Fibroblast of lung (primary cell): Measurements from ENCODE around the gene TSNAX. TPM values are rescaled to one million over a fixed set of nuclear protein-coding genes. Genes with fewer than 3 reads are reported as not detected.

Source experiments
- DNase-seq, 2 donors: peaks; one replicate each; pipeline versions ENCODE4 v3.0.0 to v3.0.0-alpha.2; 2010; ENCODE audit warnings: low read depth in 2 of 2
- H2AFZ ChIP-seq: 2 replicates; pipeline ENCODE4 v1.5.1; 2012; ENCODE audit warnings: low read length, control low read depth, inconsistent platforms
- H3K27ac ChIP-seq: 2 replicates; pipeline ENCODE4 v1.5.1; 2011; ENCODE audit warnings: low read length, control low read depth; ENCODE audit not compliant: insufficient read depth
- H3K27me3 ChIP-seq: 2 replicates; pipeline ENCODE4 v1.5.1; 2011; ENCODE audit warnings: mild to moderate bottlenecking, low read length; ENCODE audit not compliant: control insufficient read depth, insufficient read depth
- H3K36me3 ChIP-seq: 2 replicates; pipeline ENCODE4 v1.5.1; 2011; ENCODE audit warnings: low read length; ENCODE audit not compliant: control insufficient read depth, insufficient read depth
- H3K4me1 ChIP-seq: 2 replicates; pipeline ENCODE4 v1.5.1; 2011; ENCODE audit warnings: low read length; ENCODE audit not compliant: control insufficient read depth, insufficient read depth; ENCODE audit errors: extremely low read depth
- H3K4me2 ChIP-seq: 2 replicates; pipeline ENCODE4 v1.5.1; 2011; ENCODE audit warnings: low read length, control low read depth; ENCODE audit not compliant: insufficient read depth; ENCODE audit errors: extremely low read depth
- H3K4me3 ChIP-seq, 4 experiments: fragments of 200-600 bp in 1 of 4; sonication (generic) in 1 of 4; replicated peaks in 1 of 4; 2 replicates each; pipeline ENCODE4 v1.5.1; 2011 to 2016; ENCODE audit warnings: low read length in 4 of 4, low read depth in 3 of 4, mild to moderate bottlenecking in 3 of 4, control low read depth in 2 of 4, inconsistent platforms in 1 of 4, mixed read lengths in 1 of 4; ENCODE audit not compliant: insufficient read depth in 1 of 4; ENCODE audit errors: control extremely low read depth in 1 of 4
- H3K79me2 ChIP-seq: 2 replicates; pipeline ENCODE4 v1.5.1; 2012; ENCODE audit warnings: mild to moderate bottlenecking, low read length, inconsistent platforms; ENCODE audit not compliant: control insufficient read depth, insufficient read depth
- H3K9ac ChIP-seq: 2 replicates; pipeline ENCODE4 v1.5.1; 2011; ENCODE audit warnings: mild to moderate bottlenecking, low read length, control low read depth; ENCODE audit not compliant: insufficient read depth
- H3K9me3 ChIP-seq: 2 replicates; pipeline ENCODE4 v1.5.1; 2012; ENCODE audit warnings: low read depth, low read length; ENCODE audit not compliant: control insufficient read depth, insufficient read depth
- H4K20me1 ChIP-seq: 2 replicates; pipeline ENCODE4 v1.5.1; 2011; ENCODE audit warnings: low read length; ENCODE audit not compliant: control insufficient read depth, insufficient read depth; ENCODE audit errors: extremely low read depth
- EZH2 ChIP-seq: IDR thresholded peaks from 2 replicates; pipeline ENCODE4 v1.5.1; 2012; ENCODE audit warnings: low read length, control low read depth, mild to moderate bottlenecking; ENCODE audit errors: missing control alignments
- polyA plus RNA-seq, 2 donors: library from polyadenylated mRNA; depleted of rRNA in 1 of 2; stranded (reverse) in 1 of 2; unstranded in 1 of 2; fragments of >200 nt; gene quantifications; 2 replicates each; pipeline ENCODE4 v1.2.1, GENCODE V29; 2011 to 2012; ENCODE audit warnings: missing spikeins in 1 of 2
- total RNA-seq: library from RNA; depleted of rRNA; stranded (reverse); fragments of >200 nt; gene quantifications from 2 replicates; pipeline ENCODE4 v1.2.1, GENCODE V29; 2014
- TF ChIP-seq, protein P1 (sequence below), 2 donors: IDR thresholded peaks in 1 of 2; conservative IDR thresholded peaks in 1 of 2; 1 replicate in 1 of 2; 2 replicates in 1 of 2; pipeline ENCODE4 v1.5.1; 2011 to 2012; ENCODE audit warnings: low read length in 2 of 2, control low read depth in 1 of 2, inconsistent platforms in 1 of 2, low read depth in 1 of 2, mild to moderate bottlenecking in 1 of 2

TSNAX gene
- total and polyA plus RNA-seq, 2 donors (not counting 1 experiment from before 2014, with no cell fraction given), result 30.2 to 46.3 TPM

DNA sequence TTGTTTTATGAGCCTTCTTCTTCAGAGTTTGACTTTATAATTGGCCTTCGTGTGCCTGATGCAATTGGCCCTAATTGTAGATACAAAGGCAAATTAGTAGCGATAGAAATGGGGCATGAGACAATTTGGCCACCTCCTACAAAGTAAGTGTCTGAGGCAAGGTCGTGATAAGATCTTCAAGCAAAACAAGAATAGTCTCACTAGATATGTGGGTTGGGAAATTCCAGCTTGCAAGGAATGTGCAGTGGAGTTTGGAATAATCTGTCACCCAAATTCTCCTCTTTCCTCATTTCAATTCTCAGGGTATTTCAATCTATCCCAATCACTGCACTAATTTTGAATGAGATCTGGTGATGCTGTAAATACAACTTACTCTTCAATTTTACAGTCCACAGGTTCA, 11.4 kb upstream of the TSNAX start:
- no peak overlapping the region for H3K4me2 ChIP-seq
- H3K36me3 ChIP-seq, result no peaks in the 10 kb centered on the region
- peak in 1 of 2 donors; percentile 47 for DNase-seq
- TF ChIP-seq EZH2, result no peak
- TF ChIP-seq, protein P1, sequence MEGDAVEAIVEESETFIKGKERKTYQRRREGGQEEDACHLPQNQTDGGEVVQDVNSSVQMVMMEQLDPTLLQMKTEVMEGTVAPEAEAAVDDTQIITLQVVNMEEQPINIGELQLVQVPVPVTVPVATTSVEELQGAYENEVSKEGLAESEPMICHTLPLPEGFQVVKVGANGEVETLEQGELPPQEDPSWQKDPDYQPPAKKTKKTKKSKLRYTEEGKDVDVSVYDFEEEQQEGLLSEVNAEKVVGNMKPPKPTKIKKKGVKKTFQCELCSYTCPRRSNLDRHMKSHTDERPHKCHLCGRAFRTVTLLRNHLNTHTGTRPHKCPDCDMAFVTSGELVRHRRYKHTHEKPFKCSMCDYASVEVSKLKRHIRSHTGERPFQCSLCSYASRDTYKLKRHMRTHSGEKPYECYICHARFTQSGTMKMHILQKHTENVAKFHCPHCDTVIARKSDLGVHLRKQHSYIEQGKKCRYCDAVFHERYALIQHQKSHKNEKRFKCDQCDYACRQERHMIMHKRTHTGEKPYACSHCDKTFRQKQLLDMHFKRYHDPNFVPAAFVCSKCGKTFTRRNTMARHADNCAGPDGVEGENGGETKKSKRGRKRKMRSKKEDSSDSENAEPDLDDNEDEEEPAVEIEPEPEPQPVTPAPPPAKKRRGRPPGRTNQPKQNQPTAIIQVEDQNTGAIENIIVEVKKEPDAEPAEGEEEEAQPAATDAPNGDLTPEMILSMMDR (conservative IDR thresholded peaks at IDR 0.05 in 1 of 2, IDR thresholded peaks at IDR 0.05 in 1 of 2; ENCODE audit: low read depth in 1 of 2, low read length in 2 of 2), result no peak
- H3K9me3 ChIP-seq, result no peaks in the 10 kb centered on the region
- no peak overlapping the region for H3K4me3 ChIP-seq
- no peak overlapping the region for H3K9ac ChIP-seq
- H2AFZ ChIP-seq, result no peak overlapping the region
- H3K4me1 ChIP-seq, result no peaks in the 10 kb centered on the region
- H3K79me2 ChIP-seq, result no peaks in the 10 kb centered on the region
- H3K27ac ChIP-seq, result no peak overlapping the region
- H3K27me3 ChIP-seq, result no peaks in the 10 kb centered on the region
- H4K20me1 ChIP-seq, result no peaks in the 10 kb centered on the region

DNA sequence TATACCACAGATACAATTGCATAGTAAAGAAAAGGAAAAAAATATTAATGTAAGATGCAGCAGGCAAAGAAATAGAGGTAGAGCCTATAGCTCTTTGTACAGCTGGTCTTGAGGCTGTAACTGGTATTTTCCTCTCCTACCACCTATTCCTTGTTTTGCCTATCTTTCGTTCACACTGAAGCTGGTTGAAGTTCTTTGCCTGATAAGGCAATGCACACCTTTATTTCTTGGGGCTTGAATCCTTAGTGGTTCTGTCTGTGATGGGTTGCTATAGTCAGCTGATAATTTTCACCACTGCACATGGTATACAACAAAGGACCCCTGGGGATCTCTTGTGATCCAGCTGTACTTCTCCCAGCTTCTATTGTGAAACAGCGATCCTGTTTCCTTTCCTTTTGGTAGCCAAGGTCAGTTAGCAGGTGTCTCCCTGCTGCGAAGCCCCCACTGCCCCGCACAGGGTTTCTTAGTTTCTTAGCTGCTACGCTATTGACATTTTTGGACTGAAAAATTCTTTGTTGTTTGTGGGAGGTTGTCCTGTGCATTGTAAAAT, 9.9 kb upstream of the TSNAX start:
- no peak for DNase-seq
- Histone ChIP-seq H3K4me2 (no peak overlapping the region), H3K27me3 (no peaks in the 10 kb centered on the region), H3K79me2 (no peaks in the 10 kb centered on the region), H3K9ac (no peak overlapping the region), H2AFZ (no peak overlapping the region), H3K36me3 (no peaks in the 10 kb centered on the region), H3K4me3 (no peak overlapping the region), H3K27ac (no peak overlapping the region), H3K4me1 (no peaks in the 10 kb centered on the region), H4K20me1 (no peaks in the 10 kb centered on the region), H3K9me3 (no peaks in the 10 kb centered on the region)
- no peak for TF ChIP-seq EZH2
- TF ChIP-seq, protein P1 (conservative IDR thresholded peaks at IDR 0.05 in 1 of 2, IDR thresholded peaks at IDR 0.05 in 1 of 2; ENCODE audit: low read depth in 1 of 2, low read length in 2 of 2), result no peak

DNA sequence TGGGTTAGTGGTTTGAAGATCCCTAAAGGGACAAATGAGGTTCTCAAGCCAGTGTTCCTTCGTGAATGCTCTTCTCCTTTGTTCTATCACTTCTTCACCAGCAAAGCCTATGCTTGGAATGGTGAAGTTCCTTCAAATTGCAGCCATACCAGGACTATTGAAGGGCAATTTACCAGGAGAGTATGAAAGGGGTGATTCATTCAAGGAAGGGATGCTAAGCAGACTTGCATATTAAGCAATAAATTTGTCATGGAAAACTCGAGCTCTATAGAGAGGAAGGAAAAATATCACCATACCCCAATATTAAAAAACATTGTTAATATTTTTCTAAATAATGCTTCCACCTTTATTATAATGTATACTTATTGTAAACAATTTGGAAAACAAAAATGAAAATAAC, 9.3 kb upstream of the TSNAX start:
- Histone ChIP-seq H3K27ac (no peak overlapping the region), H3K4me1 (no peaks in the 10 kb centered on the region), H3K9me3 (no peaks in the 10 kb centered on the region), H3K27me3 (no peaks in the 10 kb centered on the region), H3K4me3 (no peak overlapping the region), H3K4me2 (no peak overlapping the region), H4K20me1 (no peaks in the 10 kb centered on the region), H3K9ac (no peak overlapping the region), H2AFZ (no peak overlapping the region), H3K79me2 (no peaks in the 10 kb centered on the region), H3K36me3 (no peaks in the 10 kb centered on the region)
- peak in 1 of 2 donors; percentile 29 for DNase-seq
- TF ChIP-seq, protein P1 (conservative IDR thresholded peaks at IDR 0.05 in 1 of 2, IDR thresholded peaks at IDR 0.05 in 1 of 2; ENCODE audit: low read depth in 1 of 2, low read length in 2 of 2), result no peak
- TF ChIP-seq EZH2, result no peak
